Tibial artery (tissue), 4 donors: ENCODE results near the gene ZNF12.

Source experiments
- DNase-seq, 2 donors: peaks; one replicate each; pipeline ENCODE4 v3.0.0-alpha.2; 2019
- H3K27ac ChIP-seq, 2 donors: fragments of 200-600 bp; sonication (generic) in 1 of 2; 1 replicate in 1 of 2; 2 replicates in 1 of 2; pipeline ENCODE4 v1.5.1; 2018 to 2019; ENCODE audit warnings: mild to moderate bottlenecking in 1 of 2
- H3K27me3 ChIP-seq, 2 donors: fragments of 200-600 bp; sonication (generic) in 1 of 2; one replicate each; pipeline versions ENCODE4 v1.5.1 to v1.6.0; 2016 to 2019
- H3K36me3 ChIP-seq, 3 donors: fragments of 200-600 bp; sonication (generic) in 2 of 3; one replicate each; pipeline ENCODE4 v1.5.1; 2016 to 2019; ENCODE audit warnings: mild to moderate bottlenecking in 2 of 3
- H3K4me1 ChIP-seq, 4 donors: fragments of 200-600 bp; sonication (generic) in 2 of 4; 1 replicate in 3 of 4; 2 replicates in 1 of 4; pipeline ENCODE4 v1.5.1; 2016 to 2019
- H3K4me3 ChIP-seq, 2 donors: fragments of 200-600 bp; sonication (generic) in 1 of 2; 1 replicate in 1 of 2; 2 replicates in 1 of 2; pipeline ENCODE4 v1.5.1; 2018 to 2019; ENCODE audit warnings: mild to moderate bottlenecking in 2 of 2
- H3K9me3 ChIP-seq, 3 donors: fragments of 200-600 bp; sonication (generic) in 1 of 3; one replicate each; pipeline ENCODE4 v1.5.1; 2016 to 2019
- intact Hi-C: fragments of 100-400 bp; cut with DNase I; formaldehyde crosslinking; loops from one replicate; pipeline ENCODE4 v1.15.0; 2023; ENCODE audit warnings: low total_unique reads
- TF ChIP-seq, protein P1 (sequence below), 2 experiments: fragments of 200-600 bp in 1 of 2; fragments of 450-650 bp in 1 of 2; IDR thresholded peaks; one replicate each; pipeline ENCODE4 v1.5.1; 2017 to 2019; ENCODE audit warnings: antibody characterized with exemption in 2 of 2, mild to moderate bottlenecking in 1 of 2, moderate library complexity in 1 of 2

Gene ZNF12

GRCh38 chr7:6654113-6654841 lies 52.5 kb downstream of the ZNF12 start:
- Histone ChIP-seq H3K4me1 (no peaks in the 10 kb centered on the region), H3K4me3 (no peak overlapping the region), H3K27me3 (no peaks in the 10 kb centered on the region), H3K27ac (no peak overlapping the region), H3K9me3 (peaks cover 0 to 7% (median 0%) of the 10 kb centered on the region in 3 donors), H3K36me3 (peaks cover 29 to 71% (median 61%) of the 10 kb centered on the region in 3 donors)
- intact Hi-C loops = no loop called here
- TF ChIP-seq, protein P1, sequence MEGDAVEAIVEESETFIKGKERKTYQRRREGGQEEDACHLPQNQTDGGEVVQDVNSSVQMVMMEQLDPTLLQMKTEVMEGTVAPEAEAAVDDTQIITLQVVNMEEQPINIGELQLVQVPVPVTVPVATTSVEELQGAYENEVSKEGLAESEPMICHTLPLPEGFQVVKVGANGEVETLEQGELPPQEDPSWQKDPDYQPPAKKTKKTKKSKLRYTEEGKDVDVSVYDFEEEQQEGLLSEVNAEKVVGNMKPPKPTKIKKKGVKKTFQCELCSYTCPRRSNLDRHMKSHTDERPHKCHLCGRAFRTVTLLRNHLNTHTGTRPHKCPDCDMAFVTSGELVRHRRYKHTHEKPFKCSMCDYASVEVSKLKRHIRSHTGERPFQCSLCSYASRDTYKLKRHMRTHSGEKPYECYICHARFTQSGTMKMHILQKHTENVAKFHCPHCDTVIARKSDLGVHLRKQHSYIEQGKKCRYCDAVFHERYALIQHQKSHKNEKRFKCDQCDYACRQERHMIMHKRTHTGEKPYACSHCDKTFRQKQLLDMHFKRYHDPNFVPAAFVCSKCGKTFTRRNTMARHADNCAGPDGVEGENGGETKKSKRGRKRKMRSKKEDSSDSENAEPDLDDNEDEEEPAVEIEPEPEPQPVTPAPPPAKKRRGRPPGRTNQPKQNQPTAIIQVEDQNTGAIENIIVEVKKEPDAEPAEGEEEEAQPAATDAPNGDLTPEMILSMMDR (IDR thresholded peaks at IDR 0.05) = no peak
- DNase-seq = peak in 1 of 2 donors; percentile 37

GRCh38 chr7:6653071-6654003 lies 53.4 kb downstream of the ZNF12 start:
- Histone ChIP-seq H3K36me3 (peaks cover 29 to 81% (median 69%) of the 10 kb centered on the region in 3 donors), H3K27me3 (no peaks in the 10 kb centered on the region), H3K27ac (no peak overlapping the region), H3K9me3 (peaks cover 0 to 7% (median 0%) of the 10 kb centered on the region in 3 donors), H3K4me3 (no peak overlapping the region), H3K4me1 (no peaks in the 10 kb centered on the region)
- intact Hi-C loops = no loop called here
- TF ChIP-seq, protein P1 (IDR thresholded peaks at IDR 0.05) = no peak
- DNase-seq = peak in 1 of 2 donors; percentile 49

GRCh38 chr7:6652446-6653011 lies 54.2 kb downstream of the ZNF12 start:
- Histone ChIP-seq H3K4me1 (no peaks in the 10 kb centered on the region), H3K27me3 (no peaks in the 10 kb centered on the region), H3K4me3 (no peak overlapping the region), H3K9me3 (peaks cover 0 to 7% (median 0%) of the 10 kb centered on the region in 3 donors), H3K36me3 (peaks cover 29 to 89% (median 77%) of the 10 kb centered on the region in 3 donors), H3K27ac (no peak overlapping the region)
- intact Hi-C loops = no loop called here
- TF ChIP-seq, protein P1 (IDR thresholded peaks at IDR 0.05) = no peak
- DNase-seq = peak in 1 of 2 donors; percentile 24

GRCh38 chr7:6651851-6652445 lies 54.8 kb downstream of the ZNF12 start:
- Histone ChIP-seq H3K36me3 (peaks cover 29 to 95% (median 83%) of the 10 kb centered on the region in 3 donors), H3K4me3 (no peak overlapping the region), H3K4me1 (no peaks in the 10 kb centered on the region), H3K27me3 (no peaks in the 10 kb centered on the region), H3K9me3 (peaks cover 0 to 7% (median 0%) of the 10 kb centered on the region in 3 donors), H3K27ac (no peak overlapping the region)
- intact Hi-C loops = no loop called here
- peak in 1 of 2 donors; percentile 58 for DNase-seq
- TF ChIP-seq, protein P1 (IDR thresholded peaks at IDR 0.05) = no peak

GRCh38 chr7:6650521-6651011 lies 56.2 kb downstream of the ZNF12 start:
- intact Hi-C loops = no loop called here
- TF ChIP-seq, protein P1 (IDR thresholded peaks at IDR 0.05) = no peak
- H3K9me3 ChIP-seq = peaks cover 0 to 7% (median 0%) of the 10 kb centered on the region in 3 donors
- H3K27me3 ChIP-seq = no peaks in the 10 kb centered on the region
- peaks cover 32 to 100% (median 84%) of the 10 kb centered on the region in 3 donors for H3K36me3 ChIP-seq
- no peaks in the 10 kb centered on the region for H3K4me1 ChIP-seq
- no peak overlapping the region for H3K27ac ChIP-seq
- peak in 1 of 2 donors; percentile 34 for DNase-seq
- H3K4me3 ChIP-seq = no peak overlapping the region
